Activated T-helper 17 cell treated with anti-CD3 and anti-CD28 coated beads, Interleukin-2, amount 50 U/mL, for 72 hours (primary cell): ENCODE results near the gene UNKL. TPM values are rescaled to one million over a fixed set of nuclear protein-coding genes. Genes with fewer than 3 reads are reported as not detected.

Source experiments
- total RNA-seq, 2 donors: library from RNA; stranded (reverse); gene quantifications; one replicate each; pipeline ENCODE4 v1.2.3, GENCODE V29; 2022

UNKL gene
- total RNA-seq, 2 donors from 2014 or later = 36.4 to 76.4 TPM

Other genes starting within 250 kb of the UNKL start
- not detected for gene TPSG1, start 189.4 kb downstream of the UNKL start, total RNA-seq
- gene TPSB2, start 184.5 kb downstream of the UNKL start, total RNA-seq = not detected
- gene TPSAB1, start 174.0 kb downstream of the UNKL start, total RNA-seq = under 1 TPM; 0.29 to 0.32 TPM
- gene TPSD1, start 158.6 kb downstream of the UNKL start, total RNA-seq = not detected
- gene UBE2I, start 105.1 kb downstream of the UNKL start, total RNA-seq = 100 to 1,000 TPM; 204 to 206 TPM
- 1 to 10 TPM in 1 of 2 donors, under 1 TPM in 1; 0.71 to 2.2 TPM for gene BAIAP3, start 81.1 kb downstream of the UNKL start, total RNA-seq
- 10 to 100 TPM; 36.7 to 64.2 TPM for gene TSR3, start 62.8 kb downstream of the UNKL start, total RNA-seq
- 10 to 100 TPM; 22.6 to 24.4 TPM for gene GNPTG, start 62.8 kb downstream of the UNKL start, total RNA-seq
- 10 to 100 TPM; 12.1 to 23.1 TPM for gene UQCC4, start 6.0 kb upstream of the UNKL start, total RNA-seq
- not detected for gene PERCC1, start 16.4 kb upstream of the UNKL start, total RNA-seq
- 1 to 10 TPM; 2.1 to 3.7 TPM for gene CCDC154, start 29.9 kb upstream of the UNKL start, total RNA-seq
- 10 to 100 TPM; 44.8 to 63.9 TPM for gene CLCN7, start 60.3 kb upstream of the UNKL start, total RNA-seq
- not detected for gene PTX4, start 74.2 kb upstream of the UNKL start, total RNA-seq
- gene TELO2, start 78.7 kb upstream of the UNKL start, total RNA-seq = 10 to 100 TPM; 49.2 to 67.9 TPM
- gene TMEM204, start 119.0 kb upstream of the UNKL start, total RNA-seq = 10 to 100 TPM; 14.3 to 22.5 TPM
- gene IFT140, start 197.4 kb upstream of the UNKL start, total RNA-seq = 10 to 100 TPM; 11.9 to 19.9 TPM
- gene CRAMP1, start 197.7 kb upstream of the UNKL start, total RNA-seq = 10 to 100 TPM; 12.0 to 20.6 TPM